RWPE1 (cell line): ENCODE data around the gene UNCX.

Experiments used
- CTCF ChIA-PET: fragments of 350-600 bp; sonication (Branson Sonifier 250); formaldehyde crosslinking; extraction: SDS; loops from one replicate; lab custom pipeline; 2021; lab: Yijun Ruan, JAX
- POLR2A ChIA-PET: fragments of 400-600 bp; formaldehyde crosslinking; extraction: SDS; loops from one replicate; lab custom pipeline; 2020; ENCODE audit warnings: antibody characterized with exemption; ENCODE audit not compliant: low non-redundant PET; lab: Yijun Ruan, JAX
- DNase-seq: peaks from one replicate; pipeline ENCODE4 v3.0.0; 2012; ENCODE audit warnings: low spot score
- H3K27ac ChIP-seq: fragments of 450-650 bp; 2 replicates; pipeline ENCODE4 v1.5.1; 2017
- CTCF ChIP-seq: fragments of 450-650 bp; conservative IDR thresholded peaks from 2 replicates; pipeline ENCODE4 v1.5.1; 2017; ENCODE audit warnings: low read depth, mild to moderate bottlenecking

Gene UNCX

GRCh38 chr7:1223196-1223981 lies 9.3 kb upstream of the UNCX start:
- ChIA-PET CTCF (interaction anchor here (0.6 to 0.7 kb wide), 2 partner anchors 100 to 402 kb away, joined by 3 read pairs; no protein-coding TSS in a partner anchor), POLR2A (interaction anchor here (0.6 kb wide), 1 partner anchor 93 kb away, joined by 4 read pairs; no protein-coding TSS in a partner anchor)
- DNase-seq = no peak
- TF ChIP-seq CTCF = no peak
- H3K27ac ChIP-seq = no peak overlapping the region

GRCh38 chr7:1224086-1224716 lies 8.5 kb upstream of the UNCX start:
- DNase-seq = no peak
- ChIA-PET POLR2A (interaction anchor here (0.7 kb wide), 1 partner anchor 278 kb away, joined by 3 read pairs; no protein-coding TSS in a partner anchor), CTCF (interaction anchor here (0.6 to 0.8 kb wide), 3 partner anchors 15 to 401 kb away, joined by 3 to 4 read pairs (median 3); no protein-coding TSS in a partner anchor)
- TF ChIP-seq CTCF = no peak
- H3K27ac ChIP-seq = no peak overlapping the region

GRCh38 chr7:1225030-1225429 lies 7.6 kb upstream of the UNCX start:
- no peak for TF ChIP-seq CTCF
- ChIA-PET CTCF (interaction anchor here (0.9 to 2.6 kb wide), 6 partner anchors 15 to 249 kb away, joined by 3 to 13 read pairs (median 4); no protein-coding TSS in a partner anchor), POLR2A (no interaction called here)
- no peak for DNase-seq
- H3K27ac ChIP-seq = no peak overlapping the region

- peak; percentile 46 for DNase-seq
- no peak overlapping the region for H3K27ac ChIP-seq
- TF ChIP-seq CTCF = peak; percentile 95
- CTCF ChIA-PET = interaction anchor here (0.7 to 2.6 kb wide), 10 partner anchors 15 to 248 kb away, joined by 3 to 13 read pairs (median 4); no protein-coding TSS in a partner anchor
- POLR2A ChIA-PET = no interaction called here
Observed at GRCh38 chr7:1225441-1226185, 7.1 kb upstream of the UNCX start.

- DNase-seq = no peak
- H3K27ac ChIP-seq = no peak overlapping the region
- TF ChIP-seq CTCF = no peak
- CTCF ChIA-PET = interaction anchor here (0.6 to 2.6 kb wide), 10 partner anchors 14 to 248 kb away, joined by 3 to 13 read pairs (median 4); no protein-coding TSS in a partner anchor
- POLR2A ChIA-PET = no interaction called here
Observed at GRCh38 chr7:1226186-1226901, 6.3 kb upstream of the UNCX start.
